ENCODE measurements around the gene SLC25A12.

DNA sequence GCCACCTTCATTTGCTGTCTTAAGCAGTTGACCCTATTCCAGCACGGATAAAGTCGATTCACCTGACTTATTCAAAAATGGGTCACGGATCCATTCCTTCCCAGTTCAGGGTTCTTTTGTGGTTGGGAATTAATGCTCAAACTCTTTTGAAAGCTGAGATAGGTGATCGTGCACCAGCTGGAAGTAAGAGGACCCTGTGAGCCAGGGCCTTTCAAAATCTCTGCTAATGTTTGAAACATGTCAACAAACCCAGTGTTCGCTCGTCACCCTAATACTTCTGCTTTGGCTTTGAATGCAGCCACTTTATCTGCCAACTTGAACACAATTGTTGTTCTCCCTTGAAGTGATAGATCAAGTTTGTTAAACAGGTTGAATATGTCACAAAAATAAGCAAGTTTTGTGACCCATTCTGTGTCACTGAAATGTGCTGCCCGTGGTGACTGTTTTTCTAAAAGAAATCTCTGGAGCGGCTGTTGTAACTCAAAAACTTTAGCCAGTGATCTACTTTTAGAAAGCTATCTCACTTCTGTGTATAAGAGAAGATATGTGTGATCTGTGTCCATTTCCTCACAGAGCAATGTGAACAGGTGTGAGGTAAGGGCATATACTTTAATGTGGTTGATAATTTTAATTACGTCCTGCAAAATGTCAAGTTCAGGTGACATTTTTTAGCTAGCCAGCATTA lies 45.2 kb upstream of the SLC25A12 start:
- TF ChIP-seq, protein P1, sequence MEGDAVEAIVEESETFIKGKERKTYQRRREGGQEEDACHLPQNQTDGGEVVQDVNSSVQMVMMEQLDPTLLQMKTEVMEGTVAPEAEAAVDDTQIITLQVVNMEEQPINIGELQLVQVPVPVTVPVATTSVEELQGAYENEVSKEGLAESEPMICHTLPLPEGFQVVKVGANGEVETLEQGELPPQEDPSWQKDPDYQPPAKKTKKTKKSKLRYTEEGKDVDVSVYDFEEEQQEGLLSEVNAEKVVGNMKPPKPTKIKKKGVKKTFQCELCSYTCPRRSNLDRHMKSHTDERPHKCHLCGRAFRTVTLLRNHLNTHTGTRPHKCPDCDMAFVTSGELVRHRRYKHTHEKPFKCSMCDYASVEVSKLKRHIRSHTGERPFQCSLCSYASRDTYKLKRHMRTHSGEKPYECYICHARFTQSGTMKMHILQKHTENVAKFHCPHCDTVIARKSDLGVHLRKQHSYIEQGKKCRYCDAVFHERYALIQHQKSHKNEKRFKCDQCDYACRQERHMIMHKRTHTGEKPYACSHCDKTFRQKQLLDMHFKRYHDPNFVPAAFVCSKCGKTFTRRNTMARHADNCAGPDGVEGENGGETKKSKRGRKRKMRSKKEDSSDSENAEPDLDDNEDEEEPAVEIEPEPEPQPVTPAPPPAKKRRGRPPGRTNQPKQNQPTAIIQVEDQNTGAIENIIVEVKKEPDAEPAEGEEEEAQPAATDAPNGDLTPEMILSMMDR (IDR thresholded peaks at IDR 0.05) = no peak
- TF ChIP-seq POLR2A (IDR thresholded peaks at IDR 0.05) (no peak), POLR2AphosphoS5 (IDR thresholded peaks at IDR 0.05) (no peak)
